Stimulated activated CD8-positive, alpha-beta memory T cell treated with anti-CD3 and anti-CD28 coated beads, Interleukin-7, amount 100 ng/mL, for 1 hour (primary cell): ENCODE results near the gene SPO11.

Experiments used
- DNase-seq, 2 donors: peaks; one replicate each; pipeline ENCODE4 v3.0.0-alpha.2; 2020; ENCODE audit warnings: low read depth in 2 of 2

Gene SPO11

GRCh38 chr20:57391439-57392301 is 62.1 kb downstream of the SPO11 start:
- no peak for DNase-seq

- peak; percentile 55 to 58 for DNase-seq
Observed at GRCh38 chr20:57392512-57393271, 63.1 kb downstream of the SPO11 start.
